ENCODE results near the gene CRYGC.
"Not testable (repeated sequence)": the region's sequence is repeated elsewhere in the genome, so short reads cannot be mapped to it uniquely, and the experiment has no call there.

The CRYGC gene

DNA sequence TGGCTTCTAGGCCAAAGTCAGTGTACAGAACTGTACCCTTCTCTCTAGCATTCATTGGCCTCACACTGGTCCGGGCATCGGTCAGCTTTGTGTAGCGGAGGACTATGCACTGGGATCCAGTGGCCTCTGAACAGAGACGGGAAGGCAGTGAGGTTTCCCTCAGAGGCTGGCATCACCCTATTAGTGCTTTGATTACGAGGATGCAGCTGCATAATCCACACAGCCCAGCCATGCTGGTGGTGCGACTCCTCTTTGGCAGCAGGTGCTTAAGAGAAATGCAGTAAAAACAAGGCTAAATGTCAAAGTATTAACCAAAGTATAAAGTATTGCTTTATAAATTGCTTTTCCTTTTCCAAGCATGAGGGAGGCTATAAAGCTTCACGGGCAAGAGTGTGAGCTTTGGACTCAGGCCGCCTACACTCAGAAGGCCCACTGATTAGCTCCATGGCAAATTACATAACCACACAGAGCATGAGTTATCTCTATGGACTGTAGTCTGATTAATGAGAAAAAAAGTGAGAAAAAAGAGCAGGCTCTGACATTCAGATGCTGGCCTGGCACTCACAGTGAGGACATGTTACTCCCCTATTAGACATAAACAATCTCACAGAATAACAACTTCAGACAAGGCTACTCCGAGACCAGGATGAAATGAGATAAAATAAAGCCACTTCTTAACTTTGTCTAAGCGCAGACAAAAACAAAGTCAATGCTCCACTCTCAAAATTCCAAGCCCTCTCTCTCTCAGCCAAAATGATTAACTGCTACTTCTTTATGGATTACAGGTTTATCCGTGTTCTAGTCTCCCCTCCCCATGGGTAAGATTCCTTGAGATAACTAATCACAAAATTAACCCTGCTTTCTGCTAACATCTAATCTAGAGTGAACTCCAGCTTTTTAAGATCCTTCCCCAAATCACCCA lies 6.4 kb upstream of the CRYGC start:
- no peak for DNase-seq

DNA sequence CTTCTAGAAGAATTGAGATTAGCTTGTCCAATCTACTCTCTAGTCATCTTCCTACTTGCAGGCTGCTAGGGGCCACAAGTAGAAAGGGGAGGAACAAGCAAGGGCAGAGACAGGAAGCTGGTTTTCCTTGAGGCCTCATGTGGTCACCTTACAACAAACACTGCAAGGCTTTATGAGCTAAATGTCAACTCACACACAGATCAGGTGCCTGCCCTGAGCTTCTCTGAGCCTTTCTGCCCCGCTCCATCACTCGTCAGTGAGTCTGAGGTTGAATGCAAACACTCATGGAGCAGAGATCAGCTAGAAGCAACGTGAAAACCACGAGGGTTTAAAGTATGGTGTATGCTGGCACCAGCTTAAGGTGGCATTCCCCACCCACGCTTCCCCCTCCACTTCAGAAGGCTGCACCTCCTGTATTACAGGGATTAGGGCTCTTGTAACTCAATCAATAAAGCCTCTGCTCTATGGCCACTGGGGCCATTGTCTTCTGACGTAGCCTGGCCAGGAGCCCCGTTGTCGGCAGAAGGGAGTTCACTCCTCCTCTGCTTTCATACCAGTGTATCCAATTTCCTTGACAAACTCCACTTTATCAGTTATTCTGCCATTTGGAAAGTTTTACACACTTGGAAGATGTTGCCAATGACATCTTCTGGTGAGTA lies 5.4 kb upstream of the CRYGC start:
- no peak for DNase-seq

GRCh38 chr2:208130712-208131110 lies 1.1 kb upstream of the CRYGC start:
- DNase-seq = no peak

- DNase-seq = no peak
These were observed 1.5 kb downstream of the CRYGC start for GRCh38 chr2:208128136-208128535.

- no peak for DNase-seq
These were observed 2.5 kb downstream of the CRYGC start for GRCh38 chr2:208127090-208127489.

DNA sequence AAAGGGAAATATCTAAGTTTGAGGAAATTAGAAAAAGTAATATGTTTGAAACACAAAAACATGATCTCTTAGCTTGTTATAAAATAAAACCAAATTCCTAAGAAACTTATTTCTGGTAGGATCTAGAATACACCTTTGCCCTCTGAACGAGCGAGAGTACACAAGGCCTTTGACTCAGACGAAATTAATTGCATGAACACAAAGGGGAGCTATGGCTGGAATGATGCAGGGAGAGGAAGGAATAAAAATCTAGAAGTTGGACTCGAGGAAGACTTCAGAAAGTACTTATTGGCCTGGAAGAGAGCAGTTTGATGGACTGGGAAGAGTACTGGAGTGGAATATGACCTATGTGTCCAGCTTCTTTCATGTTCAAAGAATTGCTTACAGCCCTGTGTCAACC lies 4.4 kb downstream of the CRYGC start:
- no peak for DNase-seq

- not testable (repeated sequence) for DNase-seq
These were observed 5.5 kb downstream of the CRYGC start, which contains the start of gene CRYGD for GRCh38 chr2:208124013-208124715. CRYGD (minus strand) TSS chr2:208124524; CDS start chr2:208124473, 51 bp downstream.

- no peak for DNase-seq
These were observed 7.4 kb downstream of the CRYGC start for GRCh38 chr2:208122248-208122647.

DNA sequence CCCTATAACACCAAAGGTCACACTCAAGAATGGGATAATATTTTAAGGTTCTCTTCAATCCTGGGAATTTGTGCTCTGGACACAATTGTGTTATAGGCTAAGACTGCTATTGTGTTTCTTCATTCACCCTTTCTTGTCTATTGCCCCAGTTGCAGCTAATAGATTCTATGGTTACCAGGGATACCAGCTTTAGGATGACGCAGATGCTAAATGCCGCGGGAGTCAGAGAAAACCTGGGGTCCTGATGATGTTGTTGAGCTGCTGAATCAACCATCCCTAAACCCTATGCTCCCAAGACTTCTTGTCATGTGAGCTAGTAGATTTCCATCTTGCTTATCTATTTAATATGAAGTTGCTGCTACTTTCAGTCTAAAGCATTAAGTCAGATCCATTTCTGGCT lies 10.7 kb downstream of the CRYGC start:
- DNase-seq = no peak

GRCh38 chr2:208117390-208117789 lies 12.2 kb downstream of the CRYGC start:
- not testable (repeated sequence) for DNase-seq

GRCh38 chr2:208112969-208113368 lies 16.7 kb downstream of the CRYGC start:
- DNase-seq = no peak

GRCh38 chr2:208112273-208112745 lies 17.3 kb downstream of the CRYGC start:
- not testable (repeated sequence) for DNase-seq

- no peak for DNase-seq
These were observed 26.0 kb downstream of the CRYGC start for GRCh38 chr2:208103616-208104015.

- no peak for DNase-seq
These were observed 27.7 kb downstream of the CRYGC start for GRCh38 chr2:208101716-208102631.

DNA sequence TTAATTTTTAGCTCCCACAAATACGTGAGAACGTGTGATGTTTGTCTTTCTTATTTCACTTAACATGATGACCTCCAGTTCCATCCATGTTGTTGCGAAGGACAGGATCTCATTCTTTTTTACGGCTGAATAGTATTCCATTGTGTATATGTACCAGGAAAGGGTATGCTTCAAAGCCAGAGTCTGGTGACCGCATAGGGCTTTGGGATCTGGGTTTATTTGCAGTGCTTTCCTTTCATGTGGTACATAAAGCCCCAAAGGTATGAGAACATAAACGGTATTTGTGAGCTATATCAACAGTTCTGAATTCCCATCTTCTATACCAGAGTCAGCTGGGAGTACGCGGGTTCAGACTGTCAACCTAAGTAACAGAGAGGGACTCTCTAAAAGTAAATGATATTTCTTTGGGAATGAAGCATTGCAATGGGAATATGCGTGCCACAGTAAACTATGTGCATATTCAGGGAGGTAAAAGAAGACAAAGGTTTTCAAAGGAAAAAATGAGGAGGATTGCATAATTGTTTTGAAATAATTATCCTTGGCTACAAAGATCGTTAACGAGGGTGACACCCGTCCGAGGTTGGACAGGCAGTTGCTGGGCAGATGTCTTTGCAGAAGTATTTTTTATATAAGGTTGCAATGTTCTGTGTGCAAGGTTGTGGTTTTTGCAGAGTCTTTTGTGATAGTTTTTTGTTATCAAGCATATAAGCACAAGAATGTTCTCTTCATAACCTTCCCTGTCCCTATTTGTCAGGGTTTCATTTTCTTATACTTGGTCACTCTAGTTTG lies 29.8 kb downstream of the CRYGC start:
- DNase-seq = no peak

DNA sequence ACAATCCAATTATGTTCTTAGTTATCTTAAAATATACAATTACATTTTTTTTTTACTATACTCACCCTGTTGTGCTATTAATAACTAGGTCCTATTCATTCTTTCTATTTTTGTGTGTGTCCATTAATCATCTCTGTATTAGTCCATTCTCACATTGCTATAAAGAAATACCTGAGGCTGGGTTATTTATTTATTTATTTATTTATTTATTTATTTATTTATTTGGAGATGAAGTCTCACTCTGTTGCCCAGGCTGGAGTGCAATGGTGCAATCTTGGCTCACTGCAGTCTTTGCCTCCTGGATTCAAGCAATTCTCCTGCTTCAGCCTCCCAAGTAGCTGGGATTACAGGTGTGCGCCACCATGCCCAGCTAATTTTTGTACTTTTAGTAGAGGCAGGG lies 30.9 kb downstream of the CRYGC start:
- not testable (repeated sequence) for DNase-seq

- no peak for DNase-seq
These were observed 31.4 kb downstream of the CRYGC start for GRCh38 chr2:208098267-208098666.

DNA sequence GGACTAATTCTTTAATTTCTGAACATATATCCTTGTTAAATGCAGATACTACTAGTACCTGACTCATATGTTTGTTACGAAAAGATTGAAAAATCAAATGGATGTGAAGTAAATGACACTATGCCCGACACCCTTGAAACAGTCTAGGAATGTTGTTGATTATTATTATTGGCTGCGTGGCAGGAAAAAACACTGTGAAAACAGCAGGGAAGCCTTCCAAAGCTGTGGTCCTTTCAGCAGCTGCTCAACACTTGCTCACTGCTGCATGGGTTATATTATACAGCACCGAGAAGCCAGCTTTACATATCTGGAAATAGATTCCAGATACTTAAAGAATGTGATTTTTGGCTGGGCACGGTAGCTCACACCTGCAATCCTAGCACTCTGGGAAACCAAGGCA lies 31.8 kb downstream of the CRYGC start:
- DNase-seq = no peak

DNA sequence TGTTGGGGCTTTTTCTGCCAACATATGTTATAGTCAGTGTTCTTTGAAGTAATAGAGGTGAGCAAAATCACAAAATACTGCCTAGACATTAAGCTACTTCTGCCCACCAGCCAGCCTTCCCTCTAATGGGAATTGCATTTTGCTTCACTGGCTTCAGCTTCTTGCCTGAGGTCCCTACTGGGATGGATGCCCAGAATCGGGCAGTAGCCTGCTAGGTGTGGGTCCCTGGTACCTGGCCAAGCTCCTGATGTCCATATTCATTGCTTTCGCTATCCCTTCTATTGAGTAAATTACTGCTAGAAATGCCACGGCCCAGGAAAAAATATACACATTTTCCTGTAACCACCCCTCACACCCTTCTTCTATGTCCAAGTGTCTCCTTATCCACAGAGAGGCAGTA lies 32.3 kb downstream of the CRYGC start:
- DNase-seq = no peak

GRCh38 chr2:208096080-208096479 lies 33.5 kb downstream of the CRYGC start:
- DNase-seq = no peak

- no peak for DNase-seq
These were observed 36.5 kb downstream of the CRYGC start for GRCh38 chr2:208093128-208093527.

Data from CD4-positive, alpha-beta T cell treated with Interferon alpha-2 for 1 hour (primary cell).